C4-2B (cell line): ENCODE data around the gene HSPA9.

Source experiments
- CTCF ChIP-seq: fragments of 450-650 bp; conservative IDR thresholded peaks from 2 replicates; pipeline ENCODE4 v1.5.1; 2017; ENCODE audit warnings: mild to moderate bottlenecking
- ZFX ChIP-seq: fragments of 450-650 bp; IDR thresholded peaks from 2 replicates; pipeline ENCODE4 v1.6.1; 2017

- TF ChIP-seq CTCF = no peak
- no peak for TF ChIP-seq ZFX
Observed at GRCh38 chr5:138544181-138545134, 30.7 kb downstream of the HSPA9 start.
